ENCODE data around the gene RBPJL. TPM values are rescaled to one million over a fixed set of nuclear protein-coding genes. Genes with fewer than 3 reads are reported as not detected.
A peak's percentile ranks its signal among the peaks of the same experiment; 100 is the strongest.

RBPJL gene
- polyA plus RNA-seq, 6 donors from 2014 or later = not detected

DNA sequence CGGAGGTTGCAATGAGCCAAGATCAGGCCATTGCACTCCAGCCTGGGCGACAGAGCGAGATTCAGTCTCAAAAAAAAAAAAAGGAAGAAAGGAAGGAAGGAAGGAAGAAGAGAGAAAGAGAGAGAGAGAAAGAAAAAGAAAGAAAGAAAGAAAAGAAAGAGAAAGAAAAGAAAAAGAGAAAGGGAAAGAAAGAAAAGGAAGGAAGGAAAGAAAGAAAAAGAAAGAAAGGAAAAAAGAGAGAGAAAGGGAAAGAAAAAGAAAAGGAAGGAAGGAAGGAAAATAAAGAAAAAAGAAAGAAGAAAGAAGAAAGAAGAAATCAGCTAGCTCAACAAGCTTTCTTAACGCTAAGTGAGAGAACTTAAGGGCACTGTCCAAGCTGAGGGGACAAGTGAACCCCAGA, 9.0 kb downstream of the RBPJL start:
- Mint-ChIP-seq H3K36me3 (no peaks in the 10 kb centered on the region), H3K4me3 (peak overlapping the region in 2 of 8 donors; percentile 6 to 28), H3K27ac (no peak overlapping the region), H3K9me3 (no peaks in the 10 kb centered on the region), H3K4me1 (peaks cover 29 to 58% (median 52%) of the 10 kb centered on the region in 3 donors), H3K27me3 (peaks cover 40 to 64% (median 63%) of the 10 kb centered on the region in 3 donors)
- DNase-seq (no peak), ATAC-seq (ENCODE audit: low read depth in 2 of 2) (no peak)

- peaks cover 0 to 5% (median 3%) of the 10 kb centered on the region in 7 donors for H3K9me3 Mint-ChIP-seq
- H3K4me3 Mint-ChIP-seq = peak overlapping the region in 2 of 8 donors; percentile 8 to 32
- H3K27ac Mint-ChIP-seq = peak overlapping the region in 1 of 6 donors; percentile 51
- peaks cover 32 to 56% (median 56%) of the 10 kb centered on the region in 3 donors for H3K27me3 Mint-ChIP-seq
- no peaks in the 10 kb centered on the region for H3K36me3 Mint-ChIP-seq
- ATAC-seq (ENCODE audit: low read depth in 2 of 2) = no peak
- DNase-seq = no peak
- peaks cover 31 to 58% (median 54%) of the 10 kb centered on the region in 3 donors for H3K4me1 Mint-ChIP-seq
Observed at GRCh38 chr20:45316150-45317080, 9.8 kb downstream of the RBPJL start.

- Mint-ChIP-seq H3K27me3 (peaks cover 29 to 44% (median 42%) of the 10 kb centered on the region in 3 donors), H3K36me3 (no peaks in the 10 kb centered on the region), H3K4me3 (peak overlapping the region in 2 of 8 donors; percentile 18 to 59), H3K9me3 (peaks cover 0 to 6% (median 3%) of the 10 kb centered on the region in 7 donors), H3K4me1 (peaks cover 27 to 66% (median 50%) of the 10 kb centered on the region in 3 donors), H3K27ac (no peak overlapping the region)
- ATAC-seq (ENCODE audit: low read depth in 2 of 2) (no peak), DNase-seq (no peak)
Observed at GRCh38 chr20:45317826-45318225, 11.2 kb downstream of the RBPJL start.

DNA sequence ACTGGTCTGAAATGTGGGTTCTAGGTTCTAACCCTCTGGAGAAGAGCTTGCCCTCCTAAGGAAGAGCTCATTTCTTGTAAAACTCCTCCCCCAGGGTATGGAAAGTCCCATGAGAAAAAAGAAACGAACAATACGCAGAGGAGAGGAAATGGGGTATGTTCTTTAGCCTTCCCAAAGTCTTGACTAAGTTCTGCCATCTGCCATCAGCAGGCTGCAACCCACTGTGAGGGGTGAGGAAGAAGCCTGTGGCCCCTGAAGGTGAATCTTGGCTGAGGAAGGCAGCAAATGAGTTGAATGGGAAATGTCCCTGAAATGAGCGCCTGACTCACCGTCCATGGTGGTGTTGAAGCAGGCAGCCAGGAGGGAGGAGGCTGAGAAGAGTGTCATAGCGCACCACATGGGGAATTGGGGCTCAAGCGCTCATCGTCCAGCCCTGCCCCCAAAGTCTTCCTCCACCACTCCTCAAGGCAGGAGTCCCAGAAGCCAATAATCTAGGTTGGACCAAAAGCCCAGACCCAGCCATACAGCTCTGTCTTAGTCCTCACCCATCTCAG, 11.8 kb downstream of the RBPJL start:
- Mint-ChIP-seq H3K27ac (peak overlapping the region in 2 of 6 donors; percentile 47 to 84), H3K36me3 (no peaks in the 10 kb centered on the region), H3K9me3 (peaks cover 0 to 6% (median 3%) of the 10 kb centered on the region in 7 donors), H3K4me1 (peaks cover 27 to 72% (median 50%) of the 10 kb centered on the region in 3 donors), H3K4me3 (peak overlapping the region in 2 of 8 donors; percentile 29 to 68), H3K27me3 (peaks cover 28 to 40% (median 37%) of the 10 kb centered on the region in 3 donors)
- ATAC-seq (ENCODE audit: low read depth in 2 of 2) = no peak
- DNase-seq = no peak

DNA sequence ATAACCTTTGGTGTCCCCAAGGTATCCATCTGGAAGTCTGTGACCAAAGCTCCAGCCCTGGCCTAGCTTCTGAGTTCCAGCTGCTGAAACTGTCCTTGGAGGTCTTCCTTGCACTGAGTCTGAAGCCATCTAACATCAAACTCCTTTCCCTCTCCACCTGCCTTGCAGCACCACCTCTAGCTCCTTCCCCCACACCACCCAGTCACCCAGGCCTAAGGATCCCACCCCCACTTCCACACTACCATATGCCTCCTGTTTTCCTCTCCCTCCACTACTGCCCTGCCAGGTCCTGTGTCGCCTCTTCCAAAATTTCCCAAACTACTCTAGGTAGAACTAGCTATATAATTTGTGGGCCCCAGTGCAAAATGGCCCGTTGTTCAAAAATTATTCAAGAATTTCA, 12.3 kb downstream of the RBPJL start:
- Mint-ChIP-seq H3K9me3 (peaks cover 0 to 6% (median 3%) of the 10 kb centered on the region in 7 donors), H3K36me3 (no peaks in the 10 kb centered on the region), H3K4me3 (peak overlapping the region in 3 of 8 donors; percentile 37 to 61 (median 54)), H3K4me1 (peaks cover 27 to 75% (median 50%) of the 10 kb centered on the region in 3 donors), H3K27ac (peak overlapping the region in 4 of 6 donors; percentile 60 to 95 (median 80)), H3K27me3 (peaks cover 23 to 35% (median 32%) of the 10 kb centered on the region in 3 donors)
- DNase-seq = no peak
- no peak for ATAC-seq (ENCODE audit: low read depth in 2 of 2)

DNA sequence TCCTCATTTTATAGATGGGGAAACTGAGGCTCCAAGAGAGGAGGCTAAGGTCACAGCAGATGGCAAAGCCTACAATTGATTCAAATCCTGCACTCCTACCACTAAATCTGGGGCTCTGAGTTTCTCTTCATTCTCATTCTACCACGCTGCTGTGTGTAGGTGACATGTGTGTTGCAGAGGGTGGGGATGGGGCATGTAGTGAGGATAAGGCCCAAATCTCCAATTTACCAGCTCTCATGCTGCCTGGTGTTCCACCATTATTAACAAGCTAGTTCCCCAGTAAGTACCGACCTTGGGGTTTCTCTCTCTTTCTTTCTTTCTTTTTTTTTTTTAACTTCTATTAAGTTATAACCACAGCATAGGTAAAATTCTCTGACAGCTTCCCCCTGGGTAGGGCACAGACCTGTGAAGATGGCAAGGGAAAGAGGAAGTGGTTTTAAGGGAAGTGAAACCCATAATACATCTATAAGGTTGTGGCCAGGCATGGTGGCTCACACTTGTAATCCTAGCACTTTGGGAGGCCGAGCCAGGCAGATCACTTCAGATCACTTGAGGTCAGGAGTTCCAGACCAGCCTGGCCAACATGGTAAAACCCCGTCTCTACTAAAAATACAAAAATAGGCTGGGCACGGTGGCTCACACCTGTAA, 14.4 kb downstream of the RBPJL start:
- ATAC-seq (ENCODE audit: low read depth in 2 of 2) (peak; percentile 97), DNase-seq (peak; percentile 84)
- H3K27me3 Mint-ChIP-seq = peaks cover 10 to 14% (median 14%) of the 10 kb centered on the region in 3 donors
- H3K36me3 Mint-ChIP-seq = no peaks in the 10 kb centered on the region
- H3K4me1 Mint-ChIP-seq = peaks cover 27 to 67% (median 43%) of the 10 kb centered on the region in 3 donors
- H3K9me3 Mint-ChIP-seq = peaks cover 0 to 6% (median 3%) of the 10 kb centered on the region in 7 donors
- peak overlapping the region; percentile 18 to 84 (median 70) for H3K4me3 Mint-ChIP-seq
- H3K27ac Mint-ChIP-seq = peak overlapping the region; percentile 58 to 98 (median 94)

GRCh38 chr20:45322952-45323383, 16.3 kb downstream of the RBPJL start:
- H3K27ac Mint-ChIP-seq = peak overlapping the region in 1 of 6 donors; percentile 80
- H3K27me3 Mint-ChIP-seq = peaks cover 0 to 4% (median 0%) of the 10 kb centered on the region in 3 donors
- no peaks in the 10 kb centered on the region for H3K36me3 Mint-ChIP-seq
- H3K4me1 Mint-ChIP-seq = peaks cover 22 to 59% (median 25%) of the 10 kb centered on the region in 3 donors
- H3K9me3 Mint-ChIP-seq = peaks cover 0 to 6% (median 3%) of the 10 kb centered on the region in 7 donors
- no peak overlapping the region for H3K4me3 Mint-ChIP-seq
- ATAC-seq (ENCODE audit: low read depth in 2 of 2) = peak; percentile 19 to 25
- DNase-seq = peak; percentile 45

DNA sequence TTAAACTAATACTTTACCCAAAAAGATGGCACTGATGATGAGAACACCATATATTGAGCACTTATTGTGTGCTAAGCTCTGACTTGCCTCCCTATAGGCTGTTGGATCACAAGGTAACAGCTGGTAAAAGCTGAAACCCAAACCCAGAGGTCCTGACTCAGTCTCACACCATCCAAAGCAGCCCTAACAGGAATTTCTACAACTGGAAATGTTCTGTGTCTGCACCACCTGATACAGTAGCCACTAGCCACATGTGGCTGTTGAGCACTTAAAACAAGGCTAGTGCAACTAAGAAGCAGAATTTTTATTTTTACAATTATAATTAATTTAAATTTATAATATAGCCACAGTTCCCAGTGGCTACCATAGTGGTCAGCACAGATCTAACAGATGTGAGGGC, 17.1 kb downstream of the RBPJL start:
- no peak overlapping the region for H3K4me3 Mint-ChIP-seq
- DNase-seq (no peak), ATAC-seq (ENCODE audit: low read depth in 2 of 2) (no peak)
- H3K36me3 Mint-ChIP-seq = no peaks in the 10 kb centered on the region
- peaks cover 0 to 4% (median 0%) of the 10 kb centered on the region in 3 donors for H3K27me3 Mint-ChIP-seq
- H3K9me3 Mint-ChIP-seq = peaks cover 0 to 6% (median 3%) of the 10 kb centered on the region in 7 donors
- H3K4me1 Mint-ChIP-seq = peaks cover 16 to 55% (median 19%) of the 10 kb centered on the region in 3 donors
- peak overlapping the region in 2 of 6 donors; percentile 18 to 83 for H3K27ac Mint-ChIP-seq

- H3K4me1 Mint-ChIP-seq = peaks cover 7 to 50% (median 20%) of the 10 kb centered on the region in 3 donors
- H3K27me3 Mint-ChIP-seq = no peaks in the 10 kb centered on the region
- H3K9me3 Mint-ChIP-seq = peaks cover 0 to 6% (median 3%) of the 10 kb centered on the region in 7 donors
- ATAC-seq (ENCODE audit: low read depth in 2 of 2) (no peak), DNase-seq (no peak)
- H3K4me3 Mint-ChIP-seq = no peak overlapping the region
- H3K36me3 Mint-ChIP-seq = no peaks in the 10 kb centered on the region
- H3K27ac Mint-ChIP-seq = peak overlapping the region in 1 of 6 donors; percentile 39
Observed at GRCh38 chr20:45325371-45325770, 18.7 kb downstream of the RBPJL start.

DNA sequence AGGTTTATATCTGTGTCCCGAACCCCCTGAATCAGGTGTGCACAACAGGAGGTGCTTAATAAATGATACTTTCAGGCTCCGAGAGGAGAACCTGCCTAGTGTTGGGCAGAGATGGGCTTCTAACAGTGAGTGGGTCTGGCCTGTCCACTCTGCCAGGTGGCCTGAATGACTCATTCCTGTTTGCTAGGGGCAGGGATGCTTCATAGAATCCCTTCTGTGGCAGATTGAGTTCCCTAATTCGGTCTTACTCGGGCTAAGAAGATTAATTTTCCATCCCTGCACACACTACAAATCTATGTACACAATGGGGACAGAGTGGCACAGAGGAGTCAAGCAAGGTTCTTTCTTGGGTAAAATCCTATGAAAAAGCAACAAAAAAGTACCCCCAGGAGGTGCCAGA, 21.8 kb downstream of the RBPJL start:
- Mint-ChIP-seq H3K27ac (peak overlapping the region in 1 of 6 donors; percentile 4), H3K9me3 (no peaks in the 10 kb centered on the region), H3K27me3 (peaks cover 0 to 6% (median 0%) of the 10 kb centered on the region in 3 donors), H3K4me3 (no peak overlapping the region), H3K36me3 (no peaks in the 10 kb centered on the region), H3K4me1 (peaks cover 0 to 21% (median 11%) of the 10 kb centered on the region in 3 donors)
- ATAC-seq (ENCODE audit: low read depth in 2 of 2) (no peak), DNase-seq (no peak)

- Mint-ChIP-seq H3K4me1 (peaks cover 0 to 19% (median 11%) of the 10 kb centered on the region in 3 donors), H3K27ac (no peak overlapping the region), H3K4me3 (peak overlapping the region in 1 of 8 donors; percentile 56), H3K36me3 (no peaks in the 10 kb centered on the region), H3K27me3 (peaks cover 0 to 6% (median 0%) of the 10 kb centered on the region in 3 donors), H3K9me3 (no peaks in the 10 kb centered on the region)
- DNase-seq (no peak), ATAC-seq (ENCODE audit: low read depth in 2 of 2) (no peak)
Observed at GRCh38 chr20:45329497-45330319, 23.1 kb downstream of the RBPJL start.

GRCh38 chr20:45330476-45330875, 23.8 kb downstream of the RBPJL start:
- H3K27ac Mint-ChIP-seq = no peak overlapping the region
- ATAC-seq (ENCODE audit: low read depth in 2 of 2) = no peak

More at GRCh38 chr20:45330476-45330875, 23.8 kb downstream of the RBPJL start:
- H3K4me1 Mint-ChIP-seq = peaks cover 0 to 16% (median 11%) of the 10 kb centered on the region in 3 donors
- peaks cover 0 to 7% (median 3%) of the 10 kb centered on the region in 3 donors for H3K27me3 Mint-ChIP-seq
- no peaks in the 10 kb centered on the region for H3K36me3 Mint-ChIP-seq
- H3K9me3 Mint-ChIP-seq = no peaks in the 10 kb centered on the region
- H3K4me3 Mint-ChIP-seq = no peak overlapping the region
- DNase-seq = no peak

All from naive B cell (primary cell).